GM12878 (cell line): ENCODE results near the gene BAAT. TPM values are rescaled to one million over a fixed set of nuclear protein-coding genes. Genes with fewer than 3 reads are reported as not detected.

Experiments
- ATAC-seq: fragments of 200-7000 bp; cut with Tn5 transposase; 3 replicates; pipeline ENCODE4 v1.9.1; 2020; ENCODE audit warnings: mild to moderate bottlenecking, moderate library complexity
- BruUV-seq: library from RNA; stranded (reverse); fragments of 400-500 nt; replicated peaks from 2 replicates; lab custom pipeline; 2021; lab: Mats Ljungman, UMichigan
- CTCF ChIA-PET: fragments of 300-600 bp; sonication (Branson Sonifier 250); formaldehyde crosslinking; extraction: SDS; loops from one replicate; lab custom pipeline; 2021; ENCODE audit warnings: inconsistent platforms; lab: Yijun Ruan, JAX
- POLR2A ChIA-PET: fragments of 350-600 bp; formaldehyde crosslinking; extraction: SDS; loops from one replicate; lab custom pipeline; 2021; ENCODE audit warnings: inconsistent platforms; lab: Charles Lee
- RAD21 ChIA-PET: fragments of 300-600 bp; sonication (Branson Sonifier 250); formaldehyde crosslinking; loops from one replicate; lab custom pipeline; 2023; ENCODE audit warnings: antibody characterized with exemption; ENCODE audit not compliant: unreplicated experiment; lab: Charles Lee
- SMC1A ChIA-PET: fragments of 300-600 bp; sonication (Branson Sonifier 250); formaldehyde crosslinking; loops from one replicate; lab custom pipeline; 2023; ENCODE audit not compliant: unreplicated experiment, uncharacterized antibody; lab: Charles Lee
- DNase-seq: peaks from one replicate; pipeline ENCODE4 v3.0.0-alpha.2; 2011; ENCODE audit warnings: low read depth, low spot score
- FAIRE-seq: peaks from 3 replicates; lab custom pipeline; 2011; peaks lifted over from hg19 to GRCh38; lab: Jason Lieb, UNC
- H2AFZ ChIP-seq: 2 replicates; pipeline ENCODE4 v1.6.0; 2011; ENCODE audit warnings: low read depth, low read length, control low read depth; ENCODE audit not compliant: control insufficient read depth
- H3K27ac ChIP-seq: 2 replicates; pipeline ENCODE4 v1.5.1; 2011; ENCODE audit warnings: control low read depth; ENCODE audit not compliant: control insufficient read depth, insufficient read depth
- H3K27me3 ChIP-seq, 2 experiments: replicated peaks in 1 of 2; 2 replicates each; pipeline versions ENCODE4 v1.6.0 to v1.6.1; 2011; ENCODE audit warnings: low read length in 1 of 2; ENCODE audit not compliant: control insufficient read depth in 2 of 2, insufficient read depth in 2 of 2
- H3K36me3 ChIP-seq, 2 experiments: 2 replicates each; pipeline ENCODE4 v1.5.1; 2011; ENCODE audit warnings: low read length in 1 of 2; ENCODE audit not compliant: control insufficient read depth in 2 of 2, insufficient read depth in 2 of 2
- H3K4me1 ChIP-seq: 2 replicates; pipeline ENCODE4 v1.6.1; 2011; ENCODE audit warnings: mild to moderate bottlenecking, low read length, moderate library complexity, mixed read lengths; ENCODE audit not compliant: control insufficient read depth, insufficient read depth
- H3K4me2 ChIP-seq: 2 replicates; pipeline ENCODE4 v1.6.0; 2011; ENCODE audit warnings: control low read depth; ENCODE audit not compliant: control insufficient read depth, insufficient read depth
- H3K4me3 ChIP-seq: fragments of 200-600 bp; sonication (generic); 2 replicates; pipeline ENCODE4 v1.5.1; 2016
- H3K79me2 ChIP-seq: 2 replicates; pipeline ENCODE4 v1.6.0; 2011; ENCODE audit warnings: low read length; ENCODE audit not compliant: control insufficient read depth, insufficient read depth
- H3K9ac ChIP-seq: 2 replicates; pipeline ENCODE4 v1.8.0; 2011; ENCODE audit warnings: low read length, control low read depth, mixed read lengths; ENCODE audit not compliant: control insufficient read depth, insufficient read depth
- H3K9me3 ChIP-seq: replicated peaks from 3 replicates; pipeline ENCODE4 v1.5.1; 2011; ENCODE audit warnings: mild to moderate bottlenecking, low read length; ENCODE audit not compliant: control insufficient read depth, insufficient read depth
- H4K20me1 ChIP-seq: 2 replicates; pipeline ENCODE4 v1.6.0; 2011; ENCODE audit not compliant: control insufficient read depth, insufficient read depth
- CHD1 ChIP-seq: IDR thresholded peaks from 2 replicates; pipeline ENCODE4 v1.6.1; 2012; ENCODE audit warnings: low read depth, low read length, improper control_type of control experiment
- HDAC6 ChIP-seq: fragments of 200-600 bp; sonication (generic); IDR thresholded peaks from one replicate; pipeline ENCODE4 v1.8.0; 2017; ENCODE audit warnings: antibody characterized with exemption; ENCODE audit not compliant: unreplicated experiment
- IKZF2 ChIP-seq, 2 experiments: fragments of 450-650 bp; IDR thresholded peaks; 2 replicates each; pipeline ENCODE4 v1.6.1; 2017; ENCODE audit warnings: mild to moderate bottlenecking in 2 of 2, moderate library complexity in 2 of 2
- WGBS: methylation state at CpG from one replicate; pipeline ENCODE4 v1.1.6; 2016; ENCODE audit warnings: low lambda C conversion rate; ENCODE audit not compliant: insufficient replicate concordance, insufficient coverage; ENCODE audit errors: missing lambda C conversion rate; 5-methylcytosine and 5-hydroxymethylcytosine counted together
- in situ Hi-C: fragments of 300-500 bp; cut with MboI; formaldehyde crosslinking; loops from 9 replicates; pipeline ENCODE4 v1.14.3; 2018; ENCODE audit warnings: mixed read lengths
- intact Hi-C: fragments of 100-400 bp; cut with micrococcal nuclease; formaldehyde crosslinking; loops from one replicate; pipeline ENCODE4 v1.14.2; 2022; ENCODE audit not compliant: unreplicated experiment
- polyA plus RNA-seq, 11 experiments: library from polyadenylated mRNA; depleted of rRNA in 4 of 11; unstranded in 6 of 11; stranded (reverse) in 5 of 11; fragments of >200 nt; fragmentation: Nextera tagmentation in 4 of 11; fragmentation: Illumina TruSeq in 1 of 11; extraction: Ambion mirVana in 4 of 11; extraction: Trizol in 1 of 11; gene quantifications; 1 replicate in 1 of 11; 2 replicates in 10 of 11; pipeline versions ENCODE4 v1.2.1 to v1.2.3, GENCODE V29; 2011 to 2016; ENCODE audit warnings: inconsistent platforms in 2 of 11, missing spikeins in 2 of 11, low read depth in 1 of 11
- total RNA-seq, 4 experiments: library from RNA; depleted of rRNA in 3 of 4; stranded (reverse); fragments of >200 nt in 3 of 4; fragmentation: Illumina TruSeq in 1 of 4; extraction: Trizol in 1 of 4; gene quantifications; 2 replicates each; pipeline versions ENCODE4 v1.2.1 to v1.2.3, GENCODE V29; 2013 to 2021
- TF ChIP-seq, protein P1 (sequence below): fragments of 450-650 bp; IDR thresholded peaks from 2 replicates; pipeline ENCODE4 v1.6.1; 2017; ENCODE audit warnings: mild to moderate bottlenecking, moderate library complexity
- TF ChIP-seq, protein P2 (sequence below): fragments of 450-650 bp; IDR thresholded peaks from 2 replicates; pipeline ENCODE4 v1.6.1; 2016; ENCODE audit warnings: mild to moderate bottlenecking

Gene BAAT
- total and polyA plus RNA-seq, 10 of the 15 experiments (the other 5 are each of a cell fraction or from before 2014, with no cell fraction given), result 0.02 to 0.26 (median 0.06) TPM; not detected in 2

GRCh38 chr9:101337237-101337636, 47.6 kb downstream of the BAAT start:
- intact Hi-C loops, result no loop called here
- Histone ChIP-seq H3K9me3 (no peaks in the 10 kb centered on the region), H4K20me1 (no peaks in the 10 kb centered on the region), H3K36me3 (no peaks in the 10 kb centered on the region), H3K4me1 (no peaks in the 10 kb centered on the region), H3K79me2 (no peaks in the 10 kb centered on the region), H3K27ac (no peak overlapping the region), H2AFZ (no peak overlapping the region), H3K4me2 (no peak overlapping the region), H3K4me3 (no peak overlapping the region), H3K27me3 (no peaks in the 10 kb centered on the region), H3K9ac (no peak overlapping the region)
- TF ChIP-seq, protein P1, sequence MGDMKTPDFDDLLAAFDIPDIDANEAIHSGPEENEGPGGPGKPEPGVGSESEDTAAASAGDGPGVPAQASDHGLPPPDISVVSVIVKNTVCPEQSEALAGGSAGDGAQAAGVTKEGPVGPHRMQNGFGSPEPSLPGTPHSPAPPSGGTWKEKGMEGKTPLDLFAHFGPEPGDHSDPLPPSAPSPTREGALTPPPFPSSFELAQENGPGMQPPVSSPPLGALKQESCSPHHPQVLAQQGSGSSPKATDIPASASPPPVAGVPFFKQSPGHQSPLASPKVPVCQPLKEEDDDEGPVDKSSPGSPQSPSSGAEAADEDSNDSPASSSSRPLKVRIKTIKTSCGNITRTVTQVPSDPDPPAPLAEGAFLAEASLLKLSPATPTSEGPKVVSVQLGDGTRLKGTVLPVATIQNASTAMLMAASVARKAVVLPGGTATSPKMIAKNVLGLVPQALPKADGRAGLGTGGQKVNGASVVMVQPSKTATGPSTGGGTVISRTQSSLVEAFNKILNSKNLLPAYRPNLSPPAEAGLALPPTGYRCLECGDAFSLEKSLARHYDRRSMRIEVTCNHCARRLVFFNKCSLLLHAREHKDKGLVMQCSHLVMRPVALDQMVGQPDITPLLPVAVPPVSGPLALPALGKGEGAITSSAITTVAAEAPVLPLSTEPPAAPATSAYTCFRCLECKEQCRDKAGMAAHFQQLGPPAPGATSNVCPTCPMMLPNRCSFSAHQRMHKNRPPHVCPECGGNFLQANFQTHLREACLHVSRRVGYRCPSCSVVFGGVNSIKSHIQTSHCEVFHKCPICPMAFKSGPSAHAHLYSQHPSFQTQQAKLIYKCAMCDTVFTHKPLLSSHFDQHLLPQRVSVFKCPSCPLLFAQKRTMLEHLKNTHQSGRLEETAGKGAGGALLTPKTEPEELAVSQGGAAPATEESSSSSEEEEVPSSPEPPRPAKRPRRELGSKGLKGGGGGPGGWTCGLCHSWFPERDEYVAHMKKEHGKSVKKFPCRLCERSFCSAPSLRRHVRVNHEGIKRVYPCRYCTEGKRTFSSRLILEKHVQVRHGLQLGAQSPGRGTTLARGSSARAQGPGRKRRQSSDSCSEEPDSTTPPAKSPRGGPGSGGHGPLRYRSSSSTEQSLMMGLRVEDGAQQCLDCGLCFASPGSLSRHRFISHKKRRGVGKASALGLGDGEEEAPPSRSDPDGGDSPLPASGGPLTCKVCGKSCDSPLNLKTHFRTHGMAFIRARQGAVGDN, result no peak
- TF ChIP-seq IKZF2 (IDR thresholded peaks at IDR 0.05) (no peak), HDAC6 (no peak), CHD1 (no peak)
- TF ChIP-seq, protein P2, sequence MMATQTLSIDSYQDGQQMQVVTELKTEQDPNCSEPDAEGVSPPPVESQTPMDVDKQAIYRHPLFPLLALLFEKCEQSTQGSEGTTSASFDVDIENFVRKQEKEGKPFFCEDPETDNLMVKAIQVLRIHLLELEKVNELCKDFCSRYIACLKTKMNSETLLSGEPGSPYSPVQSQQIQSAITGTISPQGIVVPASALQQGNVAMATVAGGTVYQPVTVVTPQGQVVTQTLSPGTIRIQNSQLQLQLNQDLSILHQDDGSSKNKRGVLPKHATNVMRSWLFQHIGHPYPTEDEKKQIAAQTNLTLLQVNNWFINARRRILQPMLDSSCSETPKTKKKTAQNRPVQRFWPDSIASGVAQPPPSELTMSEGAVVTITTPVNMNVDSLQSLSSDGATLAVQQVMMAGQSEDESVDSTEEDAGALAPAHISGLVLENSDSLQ, result no peak
- no TSS peak for BruUV-seq
- no peak for FAIRE-seq
- DNase-seq, result no peak
- ChIA-PET RAD21 (no interaction called here), POLR2A (no interaction called here), CTCF (no interaction called here), SMC1A (no interaction called here)
- no peak for ATAC-seq
- 2% methylated on average over 2 of the region's 2 CpGs for WGBS
- in situ Hi-C loops, result no loop called here
